Mesenchymal stem cell (in vitro differentiated cells and primary cell): ENCODE data around the gene AMER2.

Experiments
- DNase-seq: peaks from one replicate; pipeline ENCODE4 v3.0.0-alpha.2; 2013
- H2AFZ ChIP-seq: one replicate; pipeline ENCODE4 v1.6.1; 2013; ENCODE audit warnings: low read depth, mild to moderate bottlenecking, control low read depth, inconsistent platforms, low read length, moderate library complexity
- H2AK5ac ChIP-seq: 2 replicates; pipeline ENCODE4 v1.6.1; 2013; ENCODE audit warnings: low read length, moderate library complexity, mild to moderate bottlenecking, inconsistent platforms; ENCODE audit not compliant: severe bottlenecking
- H2BK120ac ChIP-seq: one replicate; pipeline ENCODE4 v1.6.1; 2013; ENCODE audit warnings: low read depth, mild to moderate bottlenecking, inconsistent platforms, low read length, moderate library complexity
- H2BK12ac ChIP-seq, 2 experiments: one replicate each; pipeline ENCODE4 v1.6.1; 2013; ENCODE audit warnings: inconsistent platforms in 2 of 2, low read length in 2 of 2, mild to moderate bottlenecking in 2 of 2, moderate library complexity in 2 of 2, control low read depth in 1 of 2
- H2BK15ac ChIP-seq: one replicate; pipeline ENCODE4 v1.6.1; 2013; ENCODE audit warnings: mild to moderate bottlenecking, low read depth, inconsistent platforms; ENCODE audit not compliant: poor library complexity, severe bottlenecking
- H2BK5ac ChIP-seq: 2 replicates; pipeline ENCODE4 v1.6.1; 2013; ENCODE audit warnings: low read depth, mild to moderate bottlenecking, low read length, control low read depth, inconsistent platforms; ENCODE audit not compliant: poor library complexity, severe bottlenecking
- H3K14ac ChIP-seq, 2 experiments: one replicate each; pipeline ENCODE4 v1.6.1; 2013; ENCODE audit warnings: inconsistent platforms in 2 of 2, low read length in 2 of 2, control low read depth in 1 of 2, mild to moderate bottlenecking in 1 of 2, moderate library complexity in 1 of 2
- H3K18ac ChIP-seq, 2 experiments: one replicate each; pipeline ENCODE4 v1.6.1; 2013; ENCODE audit warnings: inconsistent platforms in 2 of 2, low read length in 2 of 2, control low read depth in 1 of 2, low read depth in 1 of 2, mild to moderate bottlenecking in 1 of 2
- H3K23ac ChIP-seq, 2 experiments: one replicate each; pipeline ENCODE4 v1.6.1; 2013; ENCODE audit warnings: inconsistent platforms in 2 of 2, low read length in 2 of 2, mild to moderate bottlenecking in 2 of 2, moderate library complexity in 2 of 2, control low read depth in 1 of 2
- H3K27ac ChIP-seq: 2 replicates; pipeline ENCODE4 v1.5.1; 2013; ENCODE audit warnings: mild to moderate bottlenecking, moderate library complexity, low read length, control low read depth, inconsistent platforms; ENCODE audit not compliant: poor library complexity, severe bottlenecking
- H3K27me3 ChIP-seq, 2 experiments: 2 replicates each; pipeline versions ENCODE4 v1.6.1 to v1.7.0; 2013; ENCODE audit warnings: low read length in 2 of 2, mild to moderate bottlenecking in 2 of 2, moderate library complexity in 2 of 2, control low read depth in 1 of 2, inconsistent platforms in 1 of 2; ENCODE audit not compliant: control insufficient read depth in 1 of 2, insufficient read depth in 1 of 2
- H3K36me3 ChIP-seq, 2 experiments: 2 replicates each; pipeline versions ENCODE4 v1.6.1 to v1.7.0; 2013; ENCODE audit warnings: low read length in 2 of 2, control low read depth in 1 of 2, inconsistent platforms in 1 of 2, low read depth in 1 of 2, mild to moderate bottlenecking in 1 of 2; ENCODE audit not compliant: insufficient read depth in 2 of 2, control insufficient read depth in 1 of 2
- H3K4ac ChIP-seq, 2 experiments: one replicate each; pipeline ENCODE4 v1.6.1; 2013; ENCODE audit warnings: inconsistent platforms in 2 of 2, low read length in 2 of 2, mild to moderate bottlenecking in 2 of 2, moderate library complexity in 2 of 2, control low read depth in 1 of 2, low read depth in 1 of 2
- H3K4me1 ChIP-seq: 2 replicates; pipeline ENCODE4 v1.6.1; 2013; ENCODE audit warnings: low read depth, low read length, control low read depth; ENCODE audit not compliant: control insufficient read depth, insufficient read depth
- H3K4me2 ChIP-seq: 2 replicates; pipeline ENCODE4 v1.6.1; 2013; ENCODE audit warnings: low read length, mild to moderate bottlenecking, inconsistent platforms; ENCODE audit not compliant: poor library complexity, severe bottlenecking
- H3K4me3 ChIP-seq, 2 experiments: 2 replicates each; pipeline versions ENCODE4 v1.5.1 to v1.7.0; 2013; ENCODE audit warnings: low read length in 2 of 2, mild to moderate bottlenecking in 2 of 2, control low read depth in 1 of 2, low read depth in 1 of 2; ENCODE audit not compliant: insufficient read depth in 1 of 2
- H3K79me1 ChIP-seq: replicated peaks from 2 replicates; pipeline ENCODE4 v1.6.1; 2013; ENCODE audit warnings: mild to moderate bottlenecking, control low read depth, low read length, inconsistent platforms; ENCODE audit not compliant: poor library complexity, severe bottlenecking
- H3K9ac ChIP-seq: 2 replicates; pipeline ENCODE4 v1.7.0; 2013; ENCODE audit warnings: mild to moderate bottlenecking, low read length, moderate library complexity
- H3K9me3 ChIP-seq: 2 replicates; pipeline ENCODE4 v1.7.0; 2013; ENCODE audit warnings: mild to moderate bottlenecking, low read length; ENCODE audit not compliant: control insufficient read depth
- H4K8ac ChIP-seq: one replicate; pipeline ENCODE4 v1.6.1; 2013; ENCODE audit warnings: inconsistent platforms, mild to moderate bottlenecking, low read length, moderate library complexity
- H4K91ac ChIP-seq: one replicate; pipeline ENCODE4 v1.6.1; 2013; ENCODE audit warnings: mild to moderate bottlenecking, low read length, inconsistent platforms
- WGBS: methylation state at CpG from one replicate; pipeline ENCODE4 v1.1.7; 2013; ENCODE audit warnings: mixed read lengths; 5-methylcytosine and 5-hydroxymethylcytosine counted together

The AMER2 gene

DNA sequence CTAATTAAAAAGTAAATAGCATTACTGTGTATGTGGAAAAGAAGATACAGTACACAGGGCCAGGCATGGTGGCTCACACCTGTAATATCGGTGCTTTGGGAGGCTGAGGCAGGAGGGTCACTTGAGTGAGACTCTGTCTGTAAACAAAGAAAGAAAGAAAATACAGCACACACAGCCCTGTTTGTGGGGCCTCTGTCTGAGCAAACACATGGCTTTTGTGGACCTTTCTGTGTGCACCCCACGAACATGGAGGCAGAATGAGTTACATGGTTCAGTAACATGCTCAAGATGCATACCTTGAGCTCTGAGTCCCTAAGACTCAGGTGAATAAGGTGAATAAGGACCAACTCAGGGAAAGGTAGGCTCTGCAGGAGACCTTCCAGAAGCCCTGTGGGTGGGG is 20.0 kb upstream of the AMER2 start:
- Histone ChIP-seq H2BK12ac (no peak overlapping the region), H2BK15ac (no peak overlapping the region), H3K4me1 (no peaks in the 10 kb centered on the region), H3K4ac (no peak overlapping the region), H3K9me3 (peaks cover 4% of the 10 kb centered on the region), H3K18ac (no peak overlapping the region), H3K23ac (no peak overlapping the region), H3K4me2 (no peak overlapping the region), H4K8ac (no peak overlapping the region), H3K36me3 (no peaks in the 10 kb centered on the region), H2AFZ (no peak overlapping the region), H3K27ac (no peak overlapping the region), H3K9ac (no peak overlapping the region), H3K14ac (no peak overlapping the region), H2BK5ac (no peak overlapping the region), H2BK120ac (no peak overlapping the region), H2AK5ac (no peak overlapping the region), H3K4me3 (no peak overlapping the region), H4K91ac (no peak overlapping the region), H3K79me1 (no peaks in the 10 kb centered on the region), H3K27me3 (peaks cover 47 to 55% of the 10 kb centered on the region in 2 experiments)
- 62% methylated on average over 2 of the region's 2 CpGs for WGBS
- no peak for DNase-seq

GRCh38 chr13:25190771-25191170 is 18.7 kb upstream of the AMER2 start:
- Histone ChIP-seq H3K18ac (no peak overlapping the region), H2BK12ac (no peak overlapping the region), H2BK5ac (no peak overlapping the region), H3K14ac (no peak overlapping the region), H3K27me3 (peaks cover 55 to 58% of the 10 kb centered on the region in 2 experiments), H2BK15ac (no peak overlapping the region), H3K4me1 (no peaks in the 10 kb centered on the region), H2AK5ac (no peak overlapping the region), H3K4ac (no peak overlapping the region), H3K4me3 (no peak overlapping the region), H3K9me3 (peaks cover 4% of the 10 kb centered on the region), H4K91ac (no peak overlapping the region), H2AFZ (no peak overlapping the region), H2BK120ac (no peak overlapping the region), H3K4me2 (no peak overlapping the region), H3K79me1 (no peaks in the 10 kb centered on the region), H3K9ac (no peak overlapping the region), H3K36me3 (no peaks in the 10 kb centered on the region), H3K23ac (no peak overlapping the region), H4K8ac (no peak overlapping the region), H3K27ac (no peak overlapping the region)
- DNase-seq: no peak
- 90% methylated on average over 4 of the region's 4 CpGs for WGBS

GRCh38 chr13:25190256-25190655 is 18.2 kb upstream of the AMER2 start:
- Histone ChIP-seq H2BK5ac (no peak overlapping the region), H3K79me1 (no peaks in the 10 kb centered on the region)
- 56% methylated on average over 5 of the region's 5 CpGs for WGBS

DNA sequence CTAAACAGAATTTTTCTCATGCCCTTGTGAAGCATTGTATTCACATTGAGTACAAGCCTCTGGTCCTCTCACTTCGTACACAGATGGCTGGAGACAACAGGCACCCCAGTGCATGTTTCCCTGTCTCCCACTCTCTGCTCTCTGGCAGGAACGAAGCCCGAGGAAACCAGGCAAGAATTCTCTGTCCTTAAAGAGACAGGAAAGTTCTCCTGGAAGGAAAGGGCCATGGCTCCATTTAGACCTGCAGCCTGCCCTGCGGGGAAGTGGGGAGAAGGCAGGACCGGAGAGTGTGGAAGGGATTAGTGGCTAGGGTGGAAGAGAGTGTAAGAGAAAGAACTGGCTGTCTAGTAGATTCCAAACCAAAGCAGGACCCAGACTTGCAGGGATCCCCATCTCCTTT is 15.5 kb upstream of the AMER2 start:
- no peak overlapping the region for H2BK12ac ChIP-seq
- H3K27me3 ChIP-seq: peaks cover 62 to 75% of the 10 kb centered on the region in 2 experiments
- no peak overlapping the region for H2BK120ac ChIP-seq
- H4K8ac ChIP-seq: no peak overlapping the region
- no peak overlapping the region for H3K4me2 ChIP-seq
- H3K4ac ChIP-seq: no peak overlapping the region
- no peaks in the 10 kb centered on the region for H3K4me1 ChIP-seq
- no peak overlapping the region for H2BK15ac ChIP-seq
- H3K9ac ChIP-seq: no peak overlapping the region
- 72% methylated on average over 5 of the region's 5 CpGs for WGBS
- no peak overlapping the region for H3K27ac ChIP-seq
- no peak overlapping the region for H3K23ac ChIP-seq
- no peaks in the 10 kb centered on the region for H3K79me1 ChIP-seq
- DNase-seq: no peak
- H3K14ac ChIP-seq: no peak overlapping the region
- no peak overlapping the region for H3K4me3 ChIP-seq
- no peak overlapping the region for H4K91ac ChIP-seq
- H2AFZ ChIP-seq: no peak overlapping the region
- H3K36me3 ChIP-seq: no peaks in the 10 kb centered on the region
- no peak overlapping the region for H2BK5ac ChIP-seq
- H3K9me3 ChIP-seq: no peaks in the 10 kb centered on the region
- no peak overlapping the region for H3K18ac ChIP-seq
- H2AK5ac ChIP-seq: no peak overlapping the region

More at GRCh38 chr13:25190256-25190655, 18.2 kb upstream of the AMER2 start:
- Histone ChIP-seq H3K18ac (no peak overlapping the region), H3K9me3 (peaks cover 4% of the 10 kb centered on the region), H2BK120ac (no peak overlapping the region), H3K27ac (no peak overlapping the region), H2AFZ (no peak overlapping the region), H3K4ac (no peak overlapping the region), H4K91ac (no peak overlapping the region), H3K36me3 (no peaks in the 10 kb centered on the region), H3K14ac (no peak overlapping the region), H2BK12ac (no peak overlapping the region), H3K9ac (no peak overlapping the region), H2BK15ac (no peak overlapping the region), H2AK5ac (no peak overlapping the region), H3K27me3 (peaks cover 56 to 58% of the 10 kb centered on the region in 2 experiments), H3K23ac (no peak overlapping the region), H4K8ac (no peak overlapping the region), H3K4me1 (no peaks in the 10 kb centered on the region), H3K4me3 (no peak overlapping the region), H3K4me2 (no peak overlapping the region)
- DNase-seq: no peak
